Breast epithelium (tissue), 4 donors: Measurements from ENCODE around the gene ATP1A2. TPM values are rescaled to one million over a fixed set of nuclear protein-coding genes. Genes with fewer than 3 reads are reported as not detected.

Experiments
- DNase-seq, 2 donors: peaks; one replicate each; pipeline ENCODE4 v3.0.0-alpha.2; 2019; ENCODE audit warnings: low spot score in 2 of 2
- H3K27ac ChIP-seq, 2 donors: fragments of 200-600 bp; sonication (generic) in 1 of 2; one replicate each; pipeline ENCODE4 v1.5.1; 2016 to 2019; ENCODE audit warnings: mild to moderate bottlenecking in 1 of 2
- H3K27me3 ChIP-seq, 2 donors: fragments of 200-600 bp; sonication (generic) in 1 of 2; one replicate each; pipeline versions ENCODE4 v1.5.1 to v1.6.0; 2017 to 2019; ENCODE audit warnings: control low read depth in 1 of 2, mild to moderate bottlenecking in 1 of 2
- H3K36me3 ChIP-seq: fragments of 200-600 bp; one replicate; pipeline ENCODE4 v1.5.1; 2019
- H3K4me1 ChIP-seq, 2 donors: fragments of 200-600 bp; sonication (generic); one replicate each; pipeline ENCODE4 v1.5.1; 2016 to 2019; ENCODE audit warnings: control low read depth in 1 of 2
- H3K4me3 ChIP-seq, 3 donors: fragments of 200-600 bp; sonication (generic); 1 replicate in 2 of 3; 2 replicates in 1 of 3; pipeline ENCODE4 v1.5.1; 2016 to 2019; ENCODE audit warnings: mild to moderate bottlenecking in 3 of 3, moderate library complexity in 2 of 3
- H3K9me3 ChIP-seq, 2 donors: fragments of 200-600 bp; sonication (generic) in 1 of 2; one replicate each; pipeline ENCODE4 v1.5.1; 2016 to 2019; ENCODE audit warnings: control low read depth in 1 of 2
- POLR2A ChIP-seq: fragments of 450-650 bp; IDR thresholded peaks from one replicate; pipeline ENCODE4 v1.6.1; 2016; ENCODE audit warnings: antibody characterized with exemption, mild to moderate bottlenecking, moderate library complexity
- POLR2AphosphoS5 ChIP-seq, 3 donors: sonication (generic); formaldehyde crosslinking; IDR thresholded peaks; one replicate each; pipeline ENCODE4 v1.6.1; 2017; ENCODE audit warnings: antibody characterized with exemption in 3 of 3
- intact Hi-C: fragments of 100-400 bp; cut with DNase I; formaldehyde crosslinking; loops from one replicate; pipeline ENCODE4 v1.15.1; 2023; ENCODE audit warnings: low total_unique reads
- total RNA-seq, 3 donors: library from RNA; depleted of rRNA; stranded (reverse); fragments of >200 nt; gene quantifications; one replicate each; pipeline ENCODE4 v1.1.0, GENCODE V29; 2016
- TF ChIP-seq, protein P1 (sequence below), 3 donors: fragments of 450-650 bp; IDR thresholded peaks; one replicate each; pipeline ENCODE4 v1.5.1; 2016 to 2017; ENCODE audit warnings: antibody characterized with exemption in 3 of 3, mild to moderate bottlenecking in 3 of 3, moderate library complexity in 3 of 3

ATP1A2 gene
- total RNA-seq, 3 donors from 2014 or later, result 3.9 to 229 (median 6.4) TPM

GRCh38 chr1:160129966-160130365 is 14.4 kb downstream of the ATP1A2 start:
- intact Hi-C loops, result no loop called here
- no peak overlapping the region for H3K4me3 ChIP-seq
- no peak for DNase-seq
- no peaks in the 10 kb centered on the region for H3K9me3 ChIP-seq
- no peak for TF ChIP-seq POLR2AphosphoS5 (IDR thresholded peaks at IDR 0.05)
- TF ChIP-seq POLR2A, result no peak
- TF ChIP-seq, protein P1, sequence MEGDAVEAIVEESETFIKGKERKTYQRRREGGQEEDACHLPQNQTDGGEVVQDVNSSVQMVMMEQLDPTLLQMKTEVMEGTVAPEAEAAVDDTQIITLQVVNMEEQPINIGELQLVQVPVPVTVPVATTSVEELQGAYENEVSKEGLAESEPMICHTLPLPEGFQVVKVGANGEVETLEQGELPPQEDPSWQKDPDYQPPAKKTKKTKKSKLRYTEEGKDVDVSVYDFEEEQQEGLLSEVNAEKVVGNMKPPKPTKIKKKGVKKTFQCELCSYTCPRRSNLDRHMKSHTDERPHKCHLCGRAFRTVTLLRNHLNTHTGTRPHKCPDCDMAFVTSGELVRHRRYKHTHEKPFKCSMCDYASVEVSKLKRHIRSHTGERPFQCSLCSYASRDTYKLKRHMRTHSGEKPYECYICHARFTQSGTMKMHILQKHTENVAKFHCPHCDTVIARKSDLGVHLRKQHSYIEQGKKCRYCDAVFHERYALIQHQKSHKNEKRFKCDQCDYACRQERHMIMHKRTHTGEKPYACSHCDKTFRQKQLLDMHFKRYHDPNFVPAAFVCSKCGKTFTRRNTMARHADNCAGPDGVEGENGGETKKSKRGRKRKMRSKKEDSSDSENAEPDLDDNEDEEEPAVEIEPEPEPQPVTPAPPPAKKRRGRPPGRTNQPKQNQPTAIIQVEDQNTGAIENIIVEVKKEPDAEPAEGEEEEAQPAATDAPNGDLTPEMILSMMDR (IDR thresholded peaks at IDR 0.05), result no peak
- H3K27me3 ChIP-seq, result no peaks in the 10 kb centered on the region
- no peak overlapping the region for H3K27ac ChIP-seq
- no peaks in the 10 kb centered on the region for H3K36me3 ChIP-seq
- H3K4me1 ChIP-seq, result no peaks in the 10 kb centered on the region

- Histone ChIP-seq H3K4me3 (no peak overlapping the region), H3K9me3 (no peaks in the 10 kb centered on the region), H3K36me3 (no peaks in the 10 kb centered on the region), H3K4me1 (no peaks in the 10 kb centered on the region), H3K27ac (no peak overlapping the region), H3K27me3 (no peaks in the 10 kb centered on the region)
- intact Hi-C loops, result no loop called here
- DNase-seq, result no peak
- TF ChIP-seq POLR2A (no peak), POLR2AphosphoS5 (IDR thresholded peaks at IDR 0.05) (no peak)
- TF ChIP-seq, protein P1 (IDR thresholded peaks at IDR 0.05), result no peak
Measured at GRCh38 chr1:160130486-160130885, 14.9 kb downstream of the ATP1A2 start.

DNA sequence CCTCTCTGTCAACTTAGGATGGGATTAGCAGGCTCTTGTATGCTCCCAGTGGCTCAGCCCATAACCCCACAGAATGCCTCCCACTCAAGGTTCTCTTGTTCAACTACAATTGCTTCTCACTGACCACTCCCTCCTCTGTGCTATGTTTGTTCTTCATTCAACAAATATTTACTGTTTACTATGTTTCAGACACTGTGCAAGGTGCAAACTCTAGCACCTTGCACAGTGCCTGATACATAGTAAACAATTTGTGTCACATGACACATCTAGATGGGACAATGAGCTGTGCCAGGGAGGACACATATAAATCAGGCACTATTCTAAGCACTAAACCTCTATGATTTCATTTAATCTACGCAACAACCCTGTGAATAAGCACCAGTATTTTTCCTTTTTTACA is 15.4 kb downstream of the ATP1A2 start:
- no peak for DNase-seq
- Histone ChIP-seq H3K27ac (no peak overlapping the region), H3K4me1 (no peaks in the 10 kb centered on the region), H3K36me3 (no peaks in the 10 kb centered on the region), H3K4me3 (no peak overlapping the region), H3K9me3 (no peaks in the 10 kb centered on the region), H3K27me3 (no peaks in the 10 kb centered on the region)
- intact Hi-C loops, result no loop called here
- TF ChIP-seq POLR2AphosphoS5 (IDR thresholded peaks at IDR 0.05) (no peak), POLR2A (no peak)
- TF ChIP-seq, protein P1 (IDR thresholded peaks at IDR 0.05), result no peak

DNA sequence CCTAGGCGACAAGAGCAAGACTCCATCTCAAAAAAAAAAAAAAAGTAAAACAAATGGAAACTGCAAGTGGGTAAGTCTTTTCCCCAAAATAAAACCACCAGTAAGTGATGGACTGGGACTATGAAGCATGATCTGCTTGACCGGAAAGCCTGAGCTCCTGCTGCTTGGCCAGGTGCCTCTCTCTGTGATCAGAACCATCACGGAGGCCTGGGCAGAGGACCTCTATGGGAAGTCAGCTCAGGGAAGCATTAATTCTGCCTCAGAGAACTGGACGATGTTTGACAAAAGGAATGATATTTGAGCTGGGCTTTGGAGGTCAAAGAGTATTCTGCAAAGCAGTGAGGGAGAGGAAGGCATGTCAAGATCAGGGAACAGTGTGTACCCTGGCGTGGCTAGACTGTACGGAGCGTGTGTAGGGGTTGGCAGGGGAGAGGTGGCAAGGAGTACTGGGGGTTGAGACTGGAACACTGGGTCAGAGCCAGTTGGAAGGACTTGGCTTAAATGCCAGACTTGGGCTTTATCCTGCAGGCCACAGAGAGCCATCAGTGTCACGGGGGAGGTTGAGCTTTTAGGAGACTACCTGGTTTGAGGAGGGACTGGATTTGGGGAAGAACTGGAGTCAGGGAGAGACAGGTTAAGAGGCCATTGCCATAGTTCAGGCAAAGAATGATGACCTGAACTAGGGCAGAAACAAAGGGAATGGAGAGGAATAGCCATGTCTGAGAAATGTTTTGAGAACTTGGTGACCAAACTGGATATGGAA is 16.4 kb downstream of the ATP1A2 start:
- no peak for DNase-seq
- Histone ChIP-seq H3K27ac (no peak overlapping the region), H3K27me3 (no peaks in the 10 kb centered on the region), H3K9me3 (no peaks in the 10 kb centered on the region), H3K4me3 (no peak overlapping the region), H3K4me1 (no peaks in the 10 kb centered on the region), H3K36me3 (no peaks in the 10 kb centered on the region)
- intact Hi-C loops, result no loop called here
- TF ChIP-seq POLR2AphosphoS5 (IDR thresholded peaks at IDR 0.05) (no peak), POLR2A (no peak)
- TF ChIP-seq, protein P1 (IDR thresholded peaks at IDR 0.05), result no peak

- Histone ChIP-seq H3K9me3 (no peaks in the 10 kb centered on the region), H3K36me3 (no peaks in the 10 kb centered on the region), H3K27me3 (no peaks in the 10 kb centered on the region), H3K27ac (no peak overlapping the region), H3K4me3 (no peak overlapping the region), H3K4me1 (no peaks in the 10 kb centered on the region)
- no peak for DNase-seq
- intact Hi-C loops, result no loop called here
- TF ChIP-seq POLR2A (no peak), POLR2AphosphoS5 (IDR thresholded peaks at IDR 0.05) (no peak)
- TF ChIP-seq, protein P1 (IDR thresholded peaks at IDR 0.05), result no peak
Measured at GRCh38 chr1:160133990-160134770, 18.6 kb downstream of the ATP1A2 start.
